Fibroblast of mammary gland (primary cell): ENCODE data around the gene MT3.

Experiments
- DNase-seq: peaks from one replicate; pipeline ENCODE4 v3.0.0-alpha.2; 2010; ENCODE audit warnings: low read depth
- H3K4me3 ChIP-seq: 2 replicates; pipeline ENCODE4 v1.5.1; 2011; ENCODE audit warnings: low read depth, mild to moderate bottlenecking, low read length, moderate library complexity; ENCODE audit not compliant: control insufficient read depth
- CTCF ChIP-seq: conservative IDR thresholded peaks from 2 replicates; pipeline ENCODE4 v1.5.1; 2011; ENCODE audit warnings: low read depth, low read length, inconsistent platforms; ENCODE audit not compliant: control insufficient read depth, insufficient read depth

MT3 gene

DNA sequence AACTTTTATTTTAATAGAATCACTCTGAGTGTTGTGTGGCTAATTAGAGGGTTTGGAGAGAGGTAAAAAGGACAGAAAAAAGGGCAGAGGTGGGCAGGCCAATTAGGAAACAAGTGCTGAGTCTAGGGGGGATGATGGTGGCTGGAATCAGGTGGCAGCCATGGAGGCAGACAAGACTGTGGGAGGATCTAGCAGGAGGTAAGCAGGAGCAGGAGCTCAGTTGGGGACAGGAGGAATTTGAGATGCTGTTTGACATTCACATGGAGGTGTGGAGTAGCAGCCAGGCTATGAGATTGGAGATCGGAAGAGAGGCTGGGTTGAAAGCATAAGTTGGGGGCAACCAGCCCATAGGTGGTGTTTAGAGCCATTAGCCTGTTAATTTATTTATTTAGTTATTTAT lies 28.2 kb upstream of the MT3 start:
- H3K4me3 ChIP-seq, result no peak overlapping the region
- DNase-seq, result no peak
- no peak for TF ChIP-seq CTCF

- DNase-seq, result no peak
- no peak for TF ChIP-seq CTCF
- no peak within 1 kb of the TSS for H3K4me3 ChIP-seq
Observed at GRCh38 chr16:56564793-56565477, 24.4 kb upstream of the MT3 start, which contains the start of gene MT4. MT4 (plus strand) TSS chr16:56565073; CDS start chr16:56565129, 56 bp downstream.

DNA sequence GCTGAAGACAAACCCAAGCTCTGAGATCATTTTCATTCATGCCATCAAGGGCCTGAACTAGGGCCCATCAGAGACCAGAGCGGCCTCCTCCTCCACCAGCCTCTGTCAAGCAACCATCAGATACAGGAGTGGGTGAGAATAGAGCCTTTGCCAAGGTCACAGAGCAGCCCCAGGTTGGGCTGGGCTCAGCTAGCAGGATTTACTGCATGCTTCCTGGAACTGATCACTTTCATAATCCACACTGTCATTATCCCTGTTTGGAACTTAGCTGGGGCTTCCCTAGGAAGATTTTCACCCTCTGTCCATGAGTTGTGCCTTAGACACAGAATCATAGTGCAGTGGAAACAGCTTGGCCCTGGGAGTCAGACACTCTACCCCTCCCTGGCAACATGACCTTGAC lies 19.4 kb upstream of the MT3 start:
- no peak for TF ChIP-seq CTCF
- no peak for DNase-seq
- no peak overlapping the region for H3K4me3 ChIP-seq

- no peak for DNase-seq
- H3K4me3 ChIP-seq, result no peak overlapping the region
Observed at GRCh38 chr16:56571525-56571924, 17.8 kb upstream of the MT3 start.

GRCh38 chr16:56574625-56575024 lies 14.7 kb upstream of the MT3 start:
- no peak overlapping the region for H3K4me3 ChIP-seq
- no peak for DNase-seq
- no peak for TF ChIP-seq CTCF

More at GRCh38 chr16:56571525-56571924, 17.8 kb upstream of the MT3 start:
- no peak for TF ChIP-seq CTCF

DNA sequence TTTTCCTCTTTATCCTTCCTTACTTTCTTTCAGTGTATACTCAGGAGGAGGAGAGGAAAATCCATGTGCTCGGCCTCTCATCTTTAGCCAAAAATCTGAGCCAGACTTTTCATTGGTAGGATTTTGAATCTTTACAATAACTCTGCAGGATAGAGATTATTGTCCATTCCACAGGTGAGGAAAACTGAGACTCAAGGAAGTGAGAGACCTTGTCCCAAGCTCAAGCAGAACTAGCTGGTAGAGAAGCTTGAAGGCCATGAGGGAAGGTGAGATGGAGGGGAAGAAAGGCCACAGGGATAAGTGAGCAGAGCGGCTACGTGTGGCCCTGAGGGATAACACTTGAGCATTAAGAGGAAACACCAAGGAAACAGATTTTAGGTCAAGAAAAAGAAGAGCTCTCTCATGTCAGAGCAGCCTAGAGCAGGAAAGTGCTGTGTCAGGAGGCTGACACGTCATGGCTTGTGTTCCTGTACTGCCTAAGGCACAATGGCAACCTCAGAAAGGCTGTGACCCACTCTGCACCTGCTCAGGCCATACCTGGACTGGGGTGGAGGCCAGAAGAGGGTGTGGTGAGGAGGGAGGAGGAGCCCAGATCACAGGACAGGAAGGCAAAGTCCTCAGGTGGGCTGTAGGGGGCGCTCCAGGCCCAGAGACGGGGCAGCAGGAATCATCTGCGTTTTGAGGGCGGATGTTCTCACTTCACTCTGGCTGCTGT lies 12.6 kb upstream of the MT3 start:
- peak; percentile 62 for DNase-seq
- H3K4me3 ChIP-seq, result no peak overlapping the region
- TF ChIP-seq CTCF, result peak; percentile 84

GRCh38 chr16:56577300-56577625 lies 12.1 kb upstream of the MT3 start:
- no peak for TF ChIP-seq CTCF
- no peak overlapping the region for H3K4me3 ChIP-seq
- no peak for DNase-seq
